Activated naive CD8-positive, alpha-beta T cell (primary cell): ENCODE data around the gene ENOX1.
"Not testable (repeated sequence)": the region's sequence is repeated elsewhere in the genome, so short reads cannot be mapped to it uniquely, and the experiment has no call there.

ENCODE experiments used
- H3K27ac Mint-ChIP-seq: one replicate; pipeline ENCODE4 v1.8.0; 2021; ENCODE audit warnings: mixed read lengths
- H3K27me3 Mint-ChIP-seq: one replicate; pipeline ENCODE4 v1.8.0; 2021; ENCODE audit warnings: mixed read lengths
- H3K36me3 Mint-ChIP-seq: one replicate; pipeline ENCODE4 v1.8.0; 2021; ENCODE audit warnings: mixed read lengths
- H3K4me1 Mint-ChIP-seq: one replicate; pipeline ENCODE4 v1.8.0; 2021; ENCODE audit warnings: low read depth, mixed read lengths
- H3K4me3 Mint-ChIP-seq: one replicate; pipeline ENCODE4 v1.8.0; 2021; ENCODE audit warnings: mild to moderate bottlenecking, mixed read lengths
- H3K9me3 Mint-ChIP-seq: one replicate; pipeline ENCODE4 v1.8.0; 2021; ENCODE audit warnings: low read depth, mixed read lengths

ENOX1 gene

DNA sequence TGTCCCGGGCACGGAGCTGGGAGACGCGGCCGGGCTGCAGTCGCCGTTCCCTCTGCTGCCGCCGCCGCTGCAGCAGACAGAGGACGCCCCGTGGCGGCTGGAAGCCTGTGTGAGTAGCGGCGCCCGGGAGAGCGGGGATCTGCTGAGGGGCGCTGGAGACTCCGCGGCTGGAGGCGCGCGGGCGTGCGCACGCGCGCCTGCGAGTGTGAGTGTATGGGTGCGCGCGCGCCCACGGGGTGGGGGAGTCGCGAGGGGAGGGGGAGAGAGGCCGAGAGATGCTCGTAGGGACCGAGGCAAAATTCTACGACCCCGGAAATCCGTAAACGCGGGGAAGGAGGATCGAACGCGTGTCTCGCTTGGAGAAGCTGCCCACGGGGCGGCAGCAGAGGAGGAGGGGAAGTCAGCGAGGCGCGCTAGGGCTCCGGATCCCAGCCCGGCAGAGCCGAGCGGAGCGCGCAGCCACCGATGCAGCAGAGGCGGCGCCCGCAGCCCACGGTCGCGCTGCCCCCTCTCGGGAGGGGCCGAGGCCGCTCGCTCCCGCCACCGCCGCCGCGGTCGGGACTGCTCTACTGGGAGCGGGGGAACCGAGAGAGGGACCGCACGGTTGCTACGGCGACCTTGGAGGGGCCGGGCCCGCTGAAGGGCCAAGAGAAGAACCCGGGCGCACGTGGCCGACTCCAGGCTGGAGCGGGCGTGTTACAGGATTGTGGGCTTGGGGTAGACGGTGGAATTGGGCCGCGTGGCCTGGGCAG is at the start of gene ENOX1:
Gene ENOX1 (minus strand): TSS at position 207 of the 752 bp plus-strand sequence.
- H3K4me3 Mint-ChIP-seq: peak within 1 kb of the TSS; percentile 83
- H3K27ac Mint-ChIP-seq: no peak within 1 kb of the TSS
- no peaks in the 10 kb centered on the region for H3K9me3 Mint-ChIP-seq
- peaks cover 12% of the 10 kb centered on the region for H3K4me1 Mint-ChIP-seq
- H3K36me3 Mint-ChIP-seq: no peaks in the 10 kb centered on the region
- H3K27me3 Mint-ChIP-seq: peaks cover 26% of the 10 kb centered on the region

DNA sequence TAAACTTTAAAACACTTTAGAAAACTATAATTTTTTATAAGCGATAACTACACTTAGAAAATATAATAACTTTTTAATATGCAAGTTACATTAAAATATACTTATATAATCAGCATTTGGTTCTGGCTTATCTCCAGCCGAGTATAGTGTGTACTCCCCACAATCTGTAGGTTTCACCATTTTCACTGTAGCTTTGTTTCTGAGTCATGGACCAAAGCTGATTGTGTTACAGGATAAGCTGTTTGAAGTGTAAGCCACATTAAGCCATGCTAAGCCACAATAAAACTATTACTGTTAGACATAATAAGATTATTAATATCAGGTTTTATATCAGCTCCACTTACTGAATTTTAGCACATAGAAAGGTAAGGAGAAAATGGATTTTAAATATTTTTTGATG is 48.9 kb upstream of the ENOX1 start:
- Mint-ChIP-seq H3K36me3 (no peaks in the 10 kb centered on the region), H3K4me3 (no peak overlapping the region), H3K27ac (no peak overlapping the region), H3K4me1 (no peaks in the 10 kb centered on the region), H3K27me3 (no peaks in the 10 kb centered on the region), H3K9me3 (no peaks in the 10 kb centered on the region)

DNA sequence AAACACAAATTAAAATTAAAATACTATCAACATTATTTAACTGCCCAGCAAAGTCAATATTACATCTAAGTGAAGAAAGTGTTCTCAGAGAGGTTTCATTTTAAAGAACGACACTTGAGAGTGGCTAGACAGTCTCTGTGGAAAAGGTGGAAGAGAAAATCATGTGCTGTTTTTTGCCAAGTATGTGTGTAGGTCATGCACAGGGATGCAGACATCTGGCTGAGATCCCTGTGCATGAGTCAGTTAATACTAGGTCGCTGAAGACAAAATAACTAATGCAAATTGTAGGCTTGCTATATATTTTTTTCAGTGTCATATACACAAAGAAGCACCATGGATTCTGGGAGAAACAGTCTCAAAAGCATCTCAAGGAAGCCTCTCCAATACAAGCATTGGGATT is 44.3 kb upstream of the ENOX1 start:
- no peaks in the 10 kb centered on the region for H3K36me3 Mint-ChIP-seq
- no peaks in the 10 kb centered on the region for H3K9me3 Mint-ChIP-seq
- H3K27me3 Mint-ChIP-seq: peaks cover 3% of the 10 kb centered on the region
- no peaks in the 10 kb centered on the region for H3K4me1 Mint-ChIP-seq
- no peak overlapping the region for H3K27ac Mint-ChIP-seq
- no peak overlapping the region for H3K4me3 Mint-ChIP-seq

DNA sequence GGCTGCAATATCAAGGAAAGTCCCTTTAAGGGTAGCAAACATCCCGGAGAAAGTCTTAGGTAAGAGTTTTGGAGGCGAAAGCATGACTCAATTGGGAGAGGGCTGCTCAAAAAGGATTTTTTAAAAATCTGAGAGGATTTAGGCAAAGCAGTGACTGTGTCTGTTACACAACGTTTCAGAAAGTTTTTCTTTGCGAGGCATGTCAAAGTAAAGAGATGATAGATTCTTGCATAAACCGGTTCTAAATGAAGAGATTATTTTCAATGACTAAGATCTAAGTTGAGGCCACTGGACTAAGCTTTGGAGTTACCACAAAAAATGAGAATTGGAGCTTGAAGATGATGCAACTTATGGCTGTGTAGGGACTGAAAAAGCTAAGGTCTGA is 43.7 kb upstream of the ENOX1 start:
- peaks cover 3% of the 10 kb centered on the region for H3K27me3 Mint-ChIP-seq
- H3K4me3 Mint-ChIP-seq: no peak overlapping the region
- H3K4me1 Mint-ChIP-seq: no peaks in the 10 kb centered on the region
- no peaks in the 10 kb centered on the region for H3K9me3 Mint-ChIP-seq
- no peaks in the 10 kb centered on the region for H3K36me3 Mint-ChIP-seq
- H3K27ac Mint-ChIP-seq: no peak overlapping the region

DNA sequence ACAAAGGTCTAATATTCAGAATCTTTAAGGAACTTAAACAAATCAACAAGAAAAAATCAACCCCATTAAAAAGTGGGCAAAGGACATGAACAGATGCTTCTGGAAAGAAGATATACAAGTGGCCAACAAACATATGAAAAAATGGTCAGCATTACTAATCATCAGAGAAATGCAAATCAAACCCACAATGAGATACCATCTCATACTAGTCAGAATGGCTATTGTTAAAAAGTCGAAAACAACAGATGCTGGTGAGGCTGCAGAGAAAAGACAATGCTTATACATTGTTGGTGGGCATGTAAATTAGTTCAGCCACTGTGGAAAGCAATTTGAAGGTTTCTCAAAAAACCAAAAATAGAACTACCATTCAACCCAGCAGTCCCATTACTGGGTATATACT is 37.9 kb upstream of the ENOX1 start:
- H3K9me3 Mint-ChIP-seq, H3K4me1 Mint-ChIP-seq, H3K4me3 Mint-ChIP-seq, H3K36me3 Mint-ChIP-seq, H3K27me3 Mint-ChIP-seq, H3K27ac Mint-ChIP-seq: not testable (repeated sequence)

DNA sequence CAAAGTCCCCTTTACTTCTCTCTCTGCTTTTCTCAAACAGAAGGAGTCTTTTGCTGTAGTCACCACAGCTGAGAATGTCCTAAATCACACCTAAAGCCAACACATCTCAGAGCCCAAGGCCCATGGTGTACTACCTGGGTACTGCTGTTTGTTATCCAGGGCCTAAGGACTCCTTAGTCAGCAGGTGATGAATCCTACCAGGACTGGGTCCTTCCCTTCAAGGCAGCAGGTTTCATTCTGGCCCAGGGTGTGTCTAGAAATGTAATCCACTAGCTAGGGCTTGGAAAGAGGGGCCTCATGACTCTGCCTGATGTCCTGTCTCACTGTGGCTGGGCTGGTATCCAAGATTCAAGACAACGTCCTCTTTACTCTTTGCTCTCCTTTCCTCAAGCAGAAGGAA is 36.2 kb upstream of the ENOX1 start:
- H3K4me3 Mint-ChIP-seq: no peak overlapping the region
- H3K27ac Mint-ChIP-seq: no peak overlapping the region
- H3K36me3 Mint-ChIP-seq: peaks cover 3% of the 10 kb centered on the region
- no peaks in the 10 kb centered on the region for H3K9me3 Mint-ChIP-seq
- no peaks in the 10 kb centered on the region for H3K4me1 Mint-ChIP-seq
- H3K27me3 Mint-ChIP-seq: no peaks in the 10 kb centered on the region

DNA sequence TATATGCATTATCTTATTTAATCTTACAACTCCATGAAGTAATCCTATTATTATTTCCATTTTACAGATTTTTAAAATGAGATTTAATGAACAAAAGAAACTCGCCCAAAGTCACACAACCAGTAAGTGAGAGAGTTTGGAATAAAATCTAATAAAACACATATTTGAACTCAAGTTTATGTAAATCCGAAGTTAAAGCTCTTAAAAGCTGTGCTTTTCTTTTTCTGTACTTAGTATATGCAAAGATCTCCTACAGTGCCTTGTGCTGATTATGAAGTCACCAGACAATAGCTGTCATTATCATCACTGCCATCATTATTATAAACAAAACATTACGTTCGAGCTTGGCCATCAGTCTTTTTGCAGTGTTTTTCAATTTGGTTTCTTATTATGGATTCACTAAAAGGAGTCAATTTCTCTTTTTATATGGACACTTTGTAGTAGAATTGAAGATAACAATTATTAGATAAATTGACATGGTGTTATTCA is 29.7 kb upstream of the ENOX1 start:
- Mint-ChIP-seq H3K9me3 (no peaks in the 10 kb centered on the region), H3K27me3 (peaks cover 6% of the 10 kb centered on the region), H3K4me1 (no peaks in the 10 kb centered on the region), H3K27ac (no peak overlapping the region), H3K4me3 (no peak overlapping the region), H3K36me3 (peaks cover 3% of the 10 kb centered on the region)

DNA sequence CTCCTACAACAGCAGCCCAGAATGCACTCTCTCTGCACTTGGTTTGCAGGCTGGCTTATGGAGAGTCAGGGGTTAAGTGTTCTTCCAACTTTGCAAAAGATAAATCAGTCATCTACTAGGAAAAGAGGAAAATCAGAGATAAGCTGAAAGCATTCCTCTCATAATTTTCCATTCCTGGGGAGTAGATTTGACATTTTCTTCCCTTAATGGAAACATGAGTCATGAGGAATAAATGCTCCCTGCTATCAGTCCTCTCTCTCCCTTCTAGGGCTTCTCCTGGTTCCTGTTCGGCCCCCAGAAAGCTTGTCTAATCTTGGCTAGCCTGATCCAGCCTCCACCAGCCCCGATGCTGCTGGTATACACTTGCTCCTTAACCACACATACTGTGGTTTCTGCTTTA is 28.4 kb upstream of the ENOX1 start:
- no peak overlapping the region for H3K4me3 Mint-ChIP-seq
- H3K36me3 Mint-ChIP-seq: peaks cover 3% of the 10 kb centered on the region
- peaks cover 6% of the 10 kb centered on the region for H3K27me3 Mint-ChIP-seq
- no peak overlapping the region for H3K27ac Mint-ChIP-seq
- H3K9me3 Mint-ChIP-seq: no peaks in the 10 kb centered on the region
- no peaks in the 10 kb centered on the region for H3K4me1 Mint-ChIP-seq

DNA sequence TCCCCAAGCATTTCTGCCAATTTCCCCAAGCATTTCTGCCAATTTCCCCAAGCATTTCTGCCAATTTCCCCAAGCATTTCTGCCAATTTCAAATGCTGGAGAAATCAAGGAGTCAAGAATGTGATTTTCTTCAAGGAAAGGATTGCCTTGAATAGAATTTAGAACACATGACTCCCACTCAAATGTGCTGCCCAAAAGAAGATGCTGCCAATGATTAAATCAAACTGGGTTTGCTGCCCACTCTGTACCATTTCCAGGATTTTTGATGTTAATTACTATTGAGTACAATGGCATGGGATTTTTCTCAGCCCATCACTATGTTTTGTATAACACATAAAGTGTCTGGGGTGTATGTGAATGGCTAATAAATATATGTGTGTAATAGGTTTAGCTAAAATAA is 21.9 kb upstream of the ENOX1 start:
- Mint-ChIP-seq H3K36me3 (no peaks in the 10 kb centered on the region), H3K9me3 (no peaks in the 10 kb centered on the region), H3K27ac (no peak overlapping the region), H3K4me3 (no peak overlapping the region), H3K4me1 (peaks cover 4% of the 10 kb centered on the region), H3K27me3 (peaks cover 15% of the 10 kb centered on the region)

DNA sequence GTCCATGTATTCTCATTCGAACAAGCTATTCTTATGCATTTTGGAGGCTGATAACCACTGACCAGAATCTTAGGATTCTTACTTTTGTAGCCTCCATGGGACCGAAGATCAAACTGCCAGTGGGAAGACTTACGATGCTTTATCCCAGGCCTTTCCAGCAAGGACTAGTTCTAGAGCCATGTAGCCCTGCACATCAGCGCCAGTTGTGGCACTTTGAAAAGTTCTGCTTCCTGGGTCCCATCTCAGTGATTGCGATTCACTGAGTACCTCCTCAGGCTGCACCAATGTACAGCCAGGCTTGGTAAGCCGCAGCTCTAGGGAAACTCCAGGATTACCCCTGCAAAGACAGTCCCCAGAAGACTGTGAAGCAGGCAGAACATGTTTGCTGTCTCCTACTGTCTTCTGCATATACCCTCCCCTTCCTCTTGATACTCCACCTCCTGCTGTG is 18.9 kb upstream of the ENOX1 start:
- H3K36me3 Mint-ChIP-seq: no peaks in the 10 kb centered on the region
- H3K27me3 Mint-ChIP-seq: peaks cover 12% of the 10 kb centered on the region
- H3K4me1 Mint-ChIP-seq: peaks cover 4% of the 10 kb centered on the region
- no peak overlapping the region for H3K27ac Mint-ChIP-seq
- no peak overlapping the region for H3K4me3 Mint-ChIP-seq
- H3K9me3 Mint-ChIP-seq: no peaks in the 10 kb centered on the region

DNA sequence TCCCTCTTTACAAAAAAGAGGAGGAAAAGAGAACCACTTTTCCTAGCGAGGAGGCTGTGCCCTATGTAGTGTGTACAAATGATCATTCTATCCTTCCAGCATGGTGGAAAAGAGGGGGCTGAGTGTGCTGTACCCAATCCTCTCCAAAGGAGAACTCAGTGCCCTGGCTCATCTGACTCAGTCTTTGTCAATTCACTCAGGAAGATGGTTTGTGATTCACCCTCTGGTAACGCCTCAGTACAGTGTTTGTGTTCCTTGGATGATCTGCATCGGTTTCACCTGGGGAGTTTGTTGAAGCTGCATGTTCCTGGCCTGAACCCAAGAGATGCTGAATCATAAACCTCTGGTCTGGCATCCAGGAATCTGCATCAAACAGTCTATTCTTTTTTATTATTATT is 18.3 kb upstream of the ENOX1 start:
- H3K36me3 Mint-ChIP-seq: no peaks in the 10 kb centered on the region
- H3K4me1 Mint-ChIP-seq: peaks cover 4% of the 10 kb centered on the region
- no peak overlapping the region for H3K4me3 Mint-ChIP-seq
- peak overlapping the region; percentile 41 for H3K27ac Mint-ChIP-seq
- H3K27me3 Mint-ChIP-seq: peaks cover 10% of the 10 kb centered on the region
- no peaks in the 10 kb centered on the region for H3K9me3 Mint-ChIP-seq

DNA sequence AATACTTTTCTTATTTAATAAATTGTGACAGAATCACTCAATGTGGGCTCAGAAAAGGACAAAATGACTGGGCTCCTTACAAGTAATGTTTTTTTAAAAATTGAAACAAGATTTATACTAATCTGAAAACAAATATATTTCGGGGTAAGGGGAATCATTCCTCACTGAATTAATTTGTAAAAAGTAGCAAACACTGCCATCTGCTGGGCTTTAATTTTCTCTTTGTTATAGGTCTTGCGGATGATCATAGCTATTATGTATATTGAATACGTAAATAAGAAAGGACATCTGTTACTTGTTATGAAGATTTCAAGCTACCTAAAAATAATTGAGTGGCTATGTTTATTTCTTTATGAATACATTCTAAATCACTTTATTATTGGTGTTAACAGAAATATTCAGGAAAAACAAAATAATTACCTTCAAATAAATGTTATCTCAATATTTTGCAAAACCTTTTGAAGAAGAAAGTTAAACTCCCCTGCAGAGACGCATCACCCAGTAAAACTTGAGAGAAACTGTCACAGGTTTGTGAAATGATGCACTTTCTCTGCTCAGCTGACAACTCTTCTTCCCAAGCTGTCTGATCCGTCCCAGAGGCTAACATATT is 17.8 kb upstream of the ENOX1 start:
- H3K27ac Mint-ChIP-seq: peak overlapping the region; percentile 41
- H3K4me3 Mint-ChIP-seq: no peak overlapping the region
- H3K9me3 Mint-ChIP-seq: no peaks in the 10 kb centered on the region
- peaks cover 4% of the 10 kb centered on the region for H3K4me1 Mint-ChIP-seq
- H3K36me3 Mint-ChIP-seq: no peaks in the 10 kb centered on the region
- peaks cover 13% of the 10 kb centered on the region for H3K27me3 Mint-ChIP-seq

DNA sequence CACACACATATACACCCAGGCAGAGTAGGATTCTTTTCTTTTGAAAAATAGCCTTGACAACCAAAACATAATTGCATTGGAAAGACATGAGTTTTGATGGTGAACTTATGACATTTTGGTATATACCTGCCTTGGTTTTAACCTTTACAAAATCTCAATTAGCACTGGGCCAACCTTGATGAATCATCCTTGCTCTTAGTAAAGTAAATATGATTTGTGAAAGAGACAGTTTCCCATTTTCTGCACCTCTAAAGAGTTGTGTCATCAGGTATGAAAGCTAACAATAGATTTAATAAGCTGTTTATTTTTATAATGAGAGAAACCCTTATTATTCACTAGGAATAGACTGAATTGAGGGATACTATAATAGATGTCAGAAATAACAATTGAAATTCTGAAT is 15.7 kb upstream of the ENOX1 start:
- H3K27me3 Mint-ChIP-seq: peaks cover 16% of the 10 kb centered on the region
- H3K9me3 Mint-ChIP-seq: no peaks in the 10 kb centered on the region

DNA sequence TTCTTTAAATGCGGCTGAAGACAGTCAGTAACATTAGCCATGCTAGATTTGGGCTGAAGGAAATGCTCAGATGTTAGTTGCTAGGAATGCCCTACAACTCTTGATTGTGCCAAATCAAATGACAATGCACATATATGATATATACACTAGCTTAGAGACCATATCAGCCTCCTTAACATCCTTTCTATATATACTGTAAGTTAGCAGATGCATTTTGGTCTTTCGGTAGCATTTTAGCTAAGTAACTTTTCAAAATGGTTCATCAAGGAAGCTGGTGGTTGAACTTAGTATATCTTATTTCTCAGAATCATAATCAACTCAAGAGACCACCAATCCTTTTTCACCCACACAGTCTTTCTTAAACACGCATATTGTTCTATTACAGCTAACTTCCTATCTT is 14.1 kb upstream of the ENOX1 start:
- H3K27me3 Mint-ChIP-seq: peaks cover 13% of the 10 kb centered on the region
- H3K9me3 Mint-ChIP-seq: no peaks in the 10 kb centered on the region
- no peak overlapping the region for H3K4me3 Mint-ChIP-seq
- no peaks in the 10 kb centered on the region for H3K36me3 Mint-ChIP-seq
- H3K27ac Mint-ChIP-seq: no peak overlapping the region
- H3K4me1 Mint-ChIP-seq: peaks cover 12% of the 10 kb centered on the region

More for the DNA sequence above, 15.7 kb upstream of the ENOX1 start:
- H3K36me3 Mint-ChIP-seq: no peaks in the 10 kb centered on the region
- H3K27ac Mint-ChIP-seq: no peak overlapping the region
- no peak overlapping the region for H3K4me3 Mint-ChIP-seq
- H3K4me1 Mint-ChIP-seq: peaks cover 4% of the 10 kb centered on the region

DNA sequence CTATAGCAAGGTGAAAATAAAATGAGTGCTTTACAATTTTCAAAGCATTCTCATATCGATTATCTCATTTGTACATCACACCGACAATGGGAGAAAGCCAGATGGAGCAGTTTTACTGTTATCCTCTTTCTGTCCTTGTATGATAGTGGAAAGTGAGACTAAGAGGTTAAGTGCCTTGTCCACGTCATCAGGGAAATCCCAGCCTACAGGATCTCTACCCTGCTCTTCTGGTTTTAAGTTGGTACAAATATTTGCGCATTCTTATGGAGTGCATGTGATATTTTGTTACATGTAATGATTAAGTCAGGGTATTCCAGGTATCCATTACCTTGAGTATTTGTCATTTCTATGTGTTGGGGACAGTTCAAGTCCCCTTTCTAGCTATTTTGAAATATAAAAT is 12.4 kb upstream of the ENOX1 start:
- Mint-ChIP-seq H3K27ac (no peak overlapping the region), H3K36me3 (no peaks in the 10 kb centered on the region), H3K9me3 (no peaks in the 10 kb centered on the region), H3K27me3 (peaks cover 15% of the 10 kb centered on the region), H3K4me1 (peaks cover 8% of the 10 kb centered on the region), H3K4me3 (no peak overlapping the region)

DNA sequence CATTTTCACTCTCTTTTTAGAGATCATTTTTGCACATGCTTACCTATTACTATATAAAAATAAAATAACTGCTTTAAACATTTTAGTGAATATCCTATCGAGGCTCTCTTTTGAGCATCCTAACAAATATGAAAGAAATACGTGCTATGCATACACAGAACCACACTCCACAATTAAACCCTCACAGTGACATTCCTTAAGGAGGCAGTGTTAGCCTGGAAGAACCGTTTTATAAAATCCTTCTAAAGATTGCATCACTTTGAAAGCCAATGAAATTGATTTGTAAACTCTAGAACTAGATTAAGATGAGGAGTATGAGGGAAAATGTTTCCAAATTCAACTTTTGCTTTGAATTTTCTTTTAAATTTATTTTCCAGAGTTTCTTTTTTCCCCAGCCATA is 11.1 kb upstream of the ENOX1 start:
- no peak overlapping the region for H3K4me3 Mint-ChIP-seq
- peaks cover 15% of the 10 kb centered on the region for H3K27me3 Mint-ChIP-seq
- peaks cover 8% of the 10 kb centered on the region for H3K4me1 Mint-ChIP-seq

More for the DNA sequence above, 11.1 kb upstream of the ENOX1 start:
- Mint-ChIP-seq H3K27ac (no peak overlapping the region), H3K9me3 (no peaks in the 10 kb centered on the region), H3K36me3 (no peaks in the 10 kb centered on the region)
